Right atrium auricular region (tissue), 2 donors: ENCODE measurements around the gene NR1I2. TPM values are rescaled to one million over a fixed set of nuclear protein-coding genes. Genes with fewer than 3 reads are reported as not detected.

ENCODE experiments used
- DNase-seq: peaks from one replicate; pipeline ENCODE4 v3.0.0-alpha.2; 2019; ENCODE audit warnings: low spot score
- H3K27ac ChIP-seq, 2 donors: fragments of 200-600 bp; sonication (generic); 1 replicate in 1 of 2; 2 replicates in 1 of 2; pipeline ENCODE4 v1.5.1; 2016 to 2019
- H3K27me3 ChIP-seq, 2 donors: fragments of 200-600 bp; sonication (generic); one replicate each; pipeline versions ENCODE4 v1.5.1 to v1.6.0; 2017 to 2019
- H3K36me3 ChIP-seq: fragments of 200-600 bp; sonication (generic); one replicate; pipeline ENCODE4 v1.5.1; 2016
- H3K4me1 ChIP-seq, 2 donors: fragments of 200-600 bp; sonication (generic); one replicate each; pipeline versions ENCODE4 v1.5.1 to v1.6.0; 2017 to 2019
- H3K4me3 ChIP-seq, 2 donors: fragments of 200-600 bp; sonication (generic); 1 replicate in 1 of 2; 2 replicates in 1 of 2; pipeline ENCODE4 v1.5.1; 2017 to 2019; ENCODE audit warnings: mild to moderate bottlenecking in 1 of 2, moderate library complexity in 1 of 2
- H3K9me3 ChIP-seq, 2 donors: fragments of 200-600 bp; sonication (generic); one replicate each; pipeline ENCODE4 v1.5.1; 2019
- total RNA-seq, 2 donors: library from RNA; depleted of rRNA; stranded (reverse); fragments of >200 nt; gene quantifications; one replicate each; pipeline ENCODE4 v1.1.0, GENCODE V29; 2016
- TF ChIP-seq, protein P1 (sequence below), 2 donors: fragments of 200-600 bp; sonication (generic); IDR thresholded peaks; one replicate each; pipeline ENCODE4 v1.5.1; 2019; ENCODE audit warnings: antibody characterized with exemption in 2 of 2

Gene NR1I2
- total RNA-seq, 2 donors from 2014 or later: 0.82 TPM; not detected in 1

DNA sequence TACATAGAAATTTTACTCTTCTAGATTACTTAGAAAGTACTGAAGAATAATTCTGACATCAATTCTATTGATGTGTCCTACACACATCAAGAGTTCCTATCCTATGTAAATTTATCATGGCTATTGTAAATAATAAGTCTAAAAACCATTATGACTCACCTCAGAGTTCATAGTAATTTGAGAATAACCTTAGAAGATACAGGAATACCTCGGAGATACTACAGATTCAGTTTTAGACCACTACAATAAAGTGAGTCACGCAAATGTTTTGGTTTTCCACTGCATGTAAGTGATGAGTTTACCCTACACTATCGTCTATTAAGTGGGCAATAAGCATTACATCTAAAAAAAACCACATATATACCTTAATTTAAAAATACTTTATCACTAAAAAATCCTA, 74.8 kb downstream of the NR1I2 start:
- DNase-seq: no peak
- TF ChIP-seq, protein P1, sequence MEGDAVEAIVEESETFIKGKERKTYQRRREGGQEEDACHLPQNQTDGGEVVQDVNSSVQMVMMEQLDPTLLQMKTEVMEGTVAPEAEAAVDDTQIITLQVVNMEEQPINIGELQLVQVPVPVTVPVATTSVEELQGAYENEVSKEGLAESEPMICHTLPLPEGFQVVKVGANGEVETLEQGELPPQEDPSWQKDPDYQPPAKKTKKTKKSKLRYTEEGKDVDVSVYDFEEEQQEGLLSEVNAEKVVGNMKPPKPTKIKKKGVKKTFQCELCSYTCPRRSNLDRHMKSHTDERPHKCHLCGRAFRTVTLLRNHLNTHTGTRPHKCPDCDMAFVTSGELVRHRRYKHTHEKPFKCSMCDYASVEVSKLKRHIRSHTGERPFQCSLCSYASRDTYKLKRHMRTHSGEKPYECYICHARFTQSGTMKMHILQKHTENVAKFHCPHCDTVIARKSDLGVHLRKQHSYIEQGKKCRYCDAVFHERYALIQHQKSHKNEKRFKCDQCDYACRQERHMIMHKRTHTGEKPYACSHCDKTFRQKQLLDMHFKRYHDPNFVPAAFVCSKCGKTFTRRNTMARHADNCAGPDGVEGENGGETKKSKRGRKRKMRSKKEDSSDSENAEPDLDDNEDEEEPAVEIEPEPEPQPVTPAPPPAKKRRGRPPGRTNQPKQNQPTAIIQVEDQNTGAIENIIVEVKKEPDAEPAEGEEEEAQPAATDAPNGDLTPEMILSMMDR (IDR thresholded peaks at IDR 0.05): no peak
- Histone ChIP-seq H3K27me3 (no peaks in the 10 kb centered on the region), H3K27ac (no peak overlapping the region), H3K36me3 (no peaks in the 10 kb centered on the region), H3K4me1 (no peaks in the 10 kb centered on the region), H3K4me3 (no peak overlapping the region), H3K9me3 (peaks cover 0 to 7% of the 10 kb centered on the region in 2 donors)

DNA sequence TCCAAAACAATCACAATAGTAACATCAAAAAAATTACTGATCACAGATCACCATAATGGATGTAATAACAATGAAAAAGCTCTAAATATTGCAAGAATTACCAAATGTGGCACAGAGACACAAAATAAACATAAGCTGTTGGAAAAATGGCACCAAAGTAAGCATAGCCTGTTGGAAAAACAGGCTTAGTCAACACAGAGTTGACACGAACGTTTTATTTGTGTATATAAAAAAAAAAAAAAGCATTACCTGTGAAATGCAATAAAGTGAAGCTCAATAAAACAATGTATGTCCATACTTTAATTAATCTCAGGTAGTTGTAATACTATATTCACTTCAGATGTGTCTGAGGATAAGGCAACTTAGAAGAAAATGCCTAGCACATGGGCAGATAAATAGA, 77.1 kb downstream of the NR1I2 start:
- Histone ChIP-seq H3K4me1 (no peaks in the 10 kb centered on the region), H3K4me3 (no peak overlapping the region), H3K9me3 (peaks cover 0 to 7% of the 10 kb centered on the region in 2 donors), H3K27me3 (no peaks in the 10 kb centered on the region), H3K27ac (no peak overlapping the region), H3K36me3 (peaks cover 13% of the 10 kb centered on the region)
- TF ChIP-seq, protein P1 (IDR thresholded peaks at IDR 0.05): no peak
- no peak for DNase-seq

DNA sequence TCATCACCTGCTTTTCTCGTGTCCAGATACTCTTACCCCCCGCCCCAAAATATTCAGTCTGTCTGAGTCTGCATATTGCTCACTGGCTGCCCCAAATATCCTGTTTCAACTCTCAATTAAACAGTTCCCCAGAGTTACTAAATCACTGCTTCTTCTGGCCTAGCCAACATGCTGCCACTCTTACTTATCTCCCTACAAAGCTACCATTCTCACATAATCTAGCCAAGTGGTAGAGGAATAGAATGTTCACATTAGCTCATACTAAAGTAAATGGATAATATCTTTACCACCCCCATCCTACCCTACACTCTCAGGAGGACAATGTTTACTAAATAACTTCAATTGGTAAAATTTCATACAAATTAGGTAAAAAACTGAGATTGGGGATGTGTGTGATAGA, 77.8 kb downstream of the NR1I2 start:
- no peaks in the 10 kb centered on the region for H3K4me1 ChIP-seq
- no peak overlapping the region for H3K27ac ChIP-seq
- H3K36me3 ChIP-seq: peaks cover 16% of the 10 kb centered on the region
- no peaks in the 10 kb centered on the region for H3K27me3 ChIP-seq
- TF ChIP-seq, protein P1 (IDR thresholded peaks at IDR 0.05): no peak
- H3K4me3 ChIP-seq: no peak overlapping the region
- H3K9me3 ChIP-seq: peaks cover 0 to 7% of the 10 kb centered on the region in 2 donors
- DNase-seq: no peak

DNA sequence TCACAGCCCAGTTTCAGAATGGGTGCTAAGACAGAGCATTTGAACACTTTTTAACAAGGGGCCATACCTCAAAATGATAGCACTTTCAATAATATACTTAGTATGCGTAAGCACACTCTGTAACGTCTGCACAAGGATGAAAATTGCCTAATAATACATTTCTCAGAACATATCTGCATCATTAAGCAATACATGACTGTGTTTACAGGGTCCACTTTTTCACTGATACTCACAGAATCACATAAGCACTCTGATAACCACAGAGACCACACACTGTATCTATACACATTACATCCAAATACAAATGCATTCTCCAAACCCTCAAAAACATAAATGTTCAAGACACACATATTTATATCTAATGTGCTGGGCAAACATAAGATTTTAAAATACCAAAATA, 79.8 kb downstream of the NR1I2 start:
- Histone ChIP-seq H3K27me3 (no peaks in the 10 kb centered on the region), H3K4me1 (no peaks in the 10 kb centered on the region), H3K4me3 (no peak overlapping the region), H3K27ac (no peak overlapping the region), H3K36me3 (peaks cover 16% of the 10 kb centered on the region), H3K9me3 (peaks cover 0 to 7% of the 10 kb centered on the region in 2 donors)
- no peak for DNase-seq
- TF ChIP-seq, protein P1 (IDR thresholded peaks at IDR 0.05): no peak

DNA sequence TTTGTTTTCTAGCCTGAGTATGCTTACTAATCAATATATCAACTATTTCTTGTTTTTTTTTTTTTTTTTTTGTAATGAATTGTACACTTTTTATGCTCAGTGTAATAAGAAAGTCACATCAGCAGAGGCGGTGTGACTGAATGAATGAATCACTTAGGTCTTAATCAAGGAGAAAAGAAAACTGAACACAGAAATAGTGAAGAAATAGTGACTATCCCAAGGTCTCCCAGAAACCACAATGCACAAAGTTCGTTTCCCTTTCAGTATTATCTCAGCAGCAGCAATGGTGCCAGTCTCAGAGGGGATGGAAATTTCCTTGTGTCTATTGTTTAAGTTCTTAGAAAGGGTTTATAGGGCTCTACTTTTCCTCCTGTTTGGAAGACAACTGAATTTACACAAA, 80.7 kb downstream of the NR1I2 start:
- no peak overlapping the region for H3K27ac ChIP-seq

DNA sequence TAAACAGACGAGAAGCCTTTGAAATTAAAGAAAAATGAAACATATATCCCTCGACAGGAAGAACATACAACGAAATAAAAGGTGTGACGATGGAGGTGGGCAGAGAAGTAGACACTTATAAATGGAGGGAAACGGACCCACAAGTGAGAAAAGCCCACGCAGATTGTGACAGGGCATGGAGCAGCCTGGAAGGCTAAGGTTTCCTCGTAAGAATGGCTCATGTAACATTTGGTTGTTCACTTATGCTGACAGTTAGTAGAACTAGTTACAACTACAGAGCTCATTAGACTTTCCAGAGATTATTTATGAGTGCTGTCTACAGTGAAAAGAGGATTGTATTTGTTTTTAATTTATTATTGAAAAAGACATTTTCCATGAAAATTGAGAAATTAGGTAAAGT, 82.6 kb downstream of the NR1I2 start:
- peaks cover 16% of the 10 kb centered on the region for H3K36me3 ChIP-seq
- no peaks in the 10 kb centered on the region for H3K4me1 ChIP-seq
- TF ChIP-seq, protein P1 (IDR thresholded peaks at IDR 0.05): no peak
- no peak for DNase-seq
- no peak overlapping the region for H3K27ac ChIP-seq
- H3K9me3 ChIP-seq: no peaks in the 10 kb centered on the region
- H3K27me3 ChIP-seq: no peaks in the 10 kb centered on the region
- no peak overlapping the region for H3K4me3 ChIP-seq

More for the DNA sequence above, 80.7 kb downstream of the NR1I2 start:
- TF ChIP-seq, protein P1 (IDR thresholded peaks at IDR 0.05): no peak
- Histone ChIP-seq H3K9me3 (peaks cover 0 to 5% of the 10 kb centered on the region in 2 donors), H3K36me3 (peaks cover 16% of the 10 kb centered on the region), H3K27me3 (no peaks in the 10 kb centered on the region), H3K4me1 (no peaks in the 10 kb centered on the region), H3K4me3 (no peak overlapping the region)
- DNase-seq: no peak
